ENCODE data around the gene CRADD.
"Not testable (repeated sequence)": the region's sequence is repeated elsewhere in the genome, so short reads cannot be mapped to it uniquely, and the experiment has no call there.

CRADD gene

DNA sequence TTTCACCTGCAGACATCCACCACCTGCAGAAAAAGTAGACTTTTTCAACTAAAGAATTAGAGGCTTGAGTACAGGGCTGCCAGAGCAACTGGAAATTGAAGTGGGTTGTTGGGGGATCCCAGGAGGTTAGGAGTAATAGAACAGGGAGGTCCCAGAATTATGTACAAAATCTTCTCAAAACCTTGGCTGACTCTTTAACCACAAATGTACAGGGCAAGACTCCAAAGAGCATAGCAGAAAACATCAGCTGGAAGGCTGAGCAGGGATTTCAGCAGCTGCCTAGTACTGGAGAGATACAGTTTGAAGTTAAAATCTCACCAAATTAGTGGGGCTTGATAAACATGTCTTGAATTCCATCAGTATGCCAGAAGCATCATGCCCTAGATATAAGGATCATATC is 191.6 kb downstream of the CRADD start:
- no peak for DNase-seq

- DNase-seq, result no peak
These were observed 193.0 kb downstream of the CRADD start for GRCh38 chr12:93870020-93870795.

- not testable (repeated sequence) for DNase-seq
These were observed 194.4 kb downstream of the CRADD start for GRCh38 chr12:93871566-93871965.

DNA sequence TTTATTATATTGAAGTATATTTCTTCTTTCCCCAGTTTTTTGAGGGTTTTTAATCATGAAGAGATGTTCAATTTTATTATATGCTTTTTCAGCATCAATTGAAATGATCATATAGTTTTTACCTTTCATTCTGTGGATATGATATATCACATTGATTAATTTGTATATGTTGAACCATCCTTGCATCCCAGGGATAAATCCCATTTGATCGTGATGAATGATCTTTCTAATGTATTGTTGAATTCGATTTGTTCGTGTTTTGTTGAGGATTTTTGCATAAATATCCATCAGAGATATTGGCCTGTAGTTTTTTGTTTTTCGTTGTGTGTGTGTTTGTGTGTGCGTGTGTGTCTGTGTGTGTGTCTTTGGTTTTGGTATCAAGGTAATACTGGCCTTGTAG is 196.4 kb downstream of the CRADD start:
- DNase-seq, result no peak

DNA sequence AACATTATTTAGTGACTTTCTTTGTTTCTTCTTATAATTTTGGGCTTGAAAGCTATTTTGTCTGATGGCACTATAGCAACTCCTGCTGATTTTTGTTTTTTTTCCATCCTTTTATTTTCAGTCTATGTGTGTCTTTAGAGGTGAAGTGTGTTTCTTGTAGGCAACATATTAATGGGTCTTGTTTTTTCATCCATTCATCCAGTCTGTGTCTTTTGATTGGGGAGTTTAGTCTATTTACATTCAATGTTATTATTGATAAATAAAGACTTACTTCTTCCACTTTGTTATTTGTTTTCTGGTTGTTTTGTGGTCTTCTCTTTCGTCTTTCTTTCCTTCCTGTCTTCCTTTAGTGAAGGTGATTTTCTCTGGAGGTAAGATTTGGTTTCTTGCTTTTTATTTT is 198.0 kb downstream of the CRADD start:
- no peak for DNase-seq

- DNase-seq, result no peak
These were observed 199.2 kb downstream of the CRADD start for GRCh38 chr12:93876360-93876759.

DNA sequence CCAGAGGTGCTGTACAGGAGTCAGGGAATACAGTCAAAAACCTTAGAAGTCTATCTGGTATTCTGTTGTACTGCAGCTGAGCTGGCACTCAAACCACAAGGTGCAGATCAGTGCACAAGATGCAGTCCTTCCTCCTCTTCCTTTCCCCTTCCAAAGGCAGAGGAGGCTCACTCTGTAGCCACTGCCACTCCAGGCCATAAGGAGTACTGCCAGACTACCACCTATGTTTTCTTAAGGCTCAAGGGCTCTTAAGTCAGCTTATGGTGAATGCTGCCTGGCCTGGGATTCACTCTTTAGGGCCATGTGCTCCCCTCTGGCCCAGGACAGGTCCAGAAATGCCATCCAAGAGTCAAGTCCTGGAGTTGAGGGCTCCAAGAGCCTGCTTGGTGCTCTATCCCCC is 200.3 kb downstream of the CRADD start:
- no peak for DNase-seq

GRCh38 chr12:93879476-93880421 is 202.6 kb downstream of the CRADD start:
- DNase-seq, result no peak

GRCh38 chr12:93880853-93881522 is 203.8 kb downstream of the CRADD start:
- DNase-seq, result no peak

DNA sequence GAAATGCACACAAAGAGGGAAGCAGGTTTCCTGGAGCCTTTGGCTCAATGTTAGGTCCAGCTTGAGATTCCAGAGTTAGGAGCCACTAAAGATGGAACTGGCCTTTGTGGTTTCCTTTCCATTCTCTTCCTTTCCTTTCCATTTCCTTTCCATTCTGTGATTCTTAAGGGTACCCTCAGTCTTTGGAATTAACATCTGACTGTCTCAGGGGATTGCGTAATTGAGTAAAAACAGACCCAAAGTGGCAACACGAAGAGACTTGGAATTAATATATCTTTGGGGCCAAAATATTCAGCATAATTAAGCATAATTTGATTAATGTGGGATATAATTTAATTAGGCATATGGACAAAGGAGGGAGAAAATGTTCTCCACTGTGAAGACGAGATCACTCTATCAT is 205.6 kb downstream of the CRADD start:
- DNase-seq, result no peak

DNA sequence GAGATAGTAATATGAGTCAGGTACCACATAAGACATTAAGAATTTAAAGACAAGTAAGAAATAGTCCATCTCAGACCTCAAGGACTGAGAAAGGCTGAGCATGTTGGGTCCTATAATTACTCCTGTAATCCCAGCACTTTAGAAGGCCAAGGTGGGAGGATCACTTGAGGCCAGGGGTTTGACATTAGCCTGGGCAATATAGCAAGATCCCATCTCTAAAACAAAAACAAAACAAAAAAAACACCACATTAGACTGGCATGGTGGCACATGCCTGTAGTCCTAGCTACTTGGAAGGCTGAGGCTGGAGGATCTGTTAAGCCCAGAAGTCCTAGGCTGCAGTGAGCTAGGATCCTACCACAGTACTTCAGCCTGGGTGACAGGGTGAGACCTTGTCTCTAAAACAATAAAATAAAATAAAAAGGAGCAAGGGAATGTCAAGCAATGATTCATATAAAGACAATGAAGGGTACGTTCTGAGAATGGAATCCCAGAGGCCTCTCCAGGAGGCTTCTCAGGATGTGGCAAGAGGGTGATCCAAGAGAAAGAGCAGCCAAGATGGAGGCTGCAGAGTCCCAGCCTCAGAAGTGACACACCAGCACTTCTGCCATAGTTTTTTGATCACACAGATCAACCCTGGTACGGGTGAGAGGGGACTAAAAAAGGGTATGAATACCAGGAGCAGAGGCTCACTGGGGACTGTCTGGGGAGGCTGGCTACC is 206.4 kb downstream of the CRADD start:
- DNase-seq, result no peak

- DNase-seq, result no peak
These were observed 207.8 kb downstream of the CRADD start for GRCh38 chr12:93884794-93885460.

DNA sequence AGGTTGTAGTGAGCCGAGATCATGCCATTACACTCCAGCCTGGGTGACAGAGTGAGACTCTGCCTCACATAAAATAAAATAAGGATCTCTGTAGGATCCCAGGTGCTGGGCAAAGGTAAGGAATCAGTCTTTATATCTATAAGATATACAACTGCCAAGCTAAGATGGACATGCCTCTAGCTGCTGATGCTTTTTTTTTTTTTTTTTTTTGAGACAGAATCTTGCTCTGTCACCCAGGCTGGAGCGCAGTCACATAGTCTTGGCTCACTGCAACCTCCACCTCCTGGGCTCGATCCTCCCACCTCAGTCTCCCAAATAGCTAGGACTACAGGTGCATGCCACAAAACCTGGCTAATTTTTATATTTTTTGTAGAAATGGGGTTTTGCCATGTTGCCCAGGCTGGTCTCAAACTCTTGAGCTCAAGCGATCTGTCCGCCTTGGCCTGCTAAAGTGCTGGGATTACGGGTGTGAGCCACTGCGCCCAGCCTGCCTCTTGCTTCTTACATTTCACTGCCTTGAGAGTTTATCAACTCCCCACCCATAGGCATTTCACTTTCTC is 208.9 kb downstream of the CRADD start:
- DNase-seq, result not testable (repeated sequence)

DNA sequence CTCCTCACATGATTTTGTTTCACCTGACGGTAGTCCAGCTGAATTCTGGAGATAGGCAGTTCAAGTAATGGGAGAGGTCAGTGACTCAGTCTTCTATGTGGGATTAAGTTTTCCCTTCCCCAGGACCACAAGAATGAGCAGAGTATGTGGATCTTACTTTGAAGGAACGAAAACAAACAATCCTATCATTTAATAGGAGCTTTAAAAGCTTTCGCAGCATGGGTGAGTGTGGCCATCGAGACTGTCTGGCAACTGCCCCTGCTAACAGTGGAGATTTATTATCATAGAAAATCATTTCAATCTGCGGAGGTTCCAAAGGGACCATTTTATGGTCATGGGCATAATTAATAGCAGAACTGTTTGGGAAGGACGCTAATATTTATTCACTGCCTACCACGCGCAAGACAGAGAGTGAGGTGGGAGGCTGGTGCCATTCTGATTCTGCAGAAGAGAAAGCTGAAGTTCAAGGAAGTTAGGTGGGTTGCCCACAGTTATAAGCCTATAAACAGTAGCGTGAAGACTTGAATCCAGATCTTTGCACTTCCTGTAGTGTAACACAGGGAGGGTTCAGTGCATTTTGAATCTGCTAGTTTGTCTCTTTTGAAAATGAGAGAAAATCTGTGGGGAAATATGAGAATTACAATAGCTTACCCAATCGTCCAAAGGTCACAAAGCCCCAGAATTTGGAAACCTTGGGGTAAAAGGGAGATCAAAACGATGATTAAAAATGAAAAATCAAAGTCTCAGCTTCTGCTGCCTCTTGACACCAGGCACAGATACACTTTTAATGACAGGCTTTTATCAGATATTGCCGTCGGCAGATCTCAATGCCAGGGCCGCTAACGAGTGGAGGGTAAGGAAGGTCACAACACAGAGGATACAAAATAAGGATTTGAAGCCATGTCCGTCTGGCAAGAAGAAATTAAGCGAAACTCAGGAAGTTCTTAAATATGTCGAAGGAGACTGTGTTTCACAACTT is 209.6 kb downstream of the CRADD start:
- no peak for DNase-seq

DNA sequence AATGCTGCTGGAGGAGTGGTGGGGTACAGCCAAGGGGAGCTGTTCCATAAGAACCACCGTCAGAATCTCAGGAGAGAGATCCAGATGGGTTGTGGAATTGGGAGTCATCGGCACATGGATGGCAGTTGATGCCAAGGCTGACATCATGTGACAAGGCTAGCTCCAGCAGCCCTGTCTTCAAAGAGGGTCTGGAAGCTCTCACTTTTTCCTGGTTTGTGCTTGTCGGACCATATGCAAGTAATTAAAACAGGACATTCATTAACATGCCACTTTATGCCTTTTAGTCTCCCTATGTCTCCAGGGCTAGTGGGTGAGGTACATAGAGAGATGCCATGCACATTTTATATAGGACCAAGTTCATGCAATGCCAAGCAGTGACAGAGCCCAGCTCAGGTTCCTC is 211.8 kb downstream of the CRADD start:
- DNase-seq, result no peak

DNA sequence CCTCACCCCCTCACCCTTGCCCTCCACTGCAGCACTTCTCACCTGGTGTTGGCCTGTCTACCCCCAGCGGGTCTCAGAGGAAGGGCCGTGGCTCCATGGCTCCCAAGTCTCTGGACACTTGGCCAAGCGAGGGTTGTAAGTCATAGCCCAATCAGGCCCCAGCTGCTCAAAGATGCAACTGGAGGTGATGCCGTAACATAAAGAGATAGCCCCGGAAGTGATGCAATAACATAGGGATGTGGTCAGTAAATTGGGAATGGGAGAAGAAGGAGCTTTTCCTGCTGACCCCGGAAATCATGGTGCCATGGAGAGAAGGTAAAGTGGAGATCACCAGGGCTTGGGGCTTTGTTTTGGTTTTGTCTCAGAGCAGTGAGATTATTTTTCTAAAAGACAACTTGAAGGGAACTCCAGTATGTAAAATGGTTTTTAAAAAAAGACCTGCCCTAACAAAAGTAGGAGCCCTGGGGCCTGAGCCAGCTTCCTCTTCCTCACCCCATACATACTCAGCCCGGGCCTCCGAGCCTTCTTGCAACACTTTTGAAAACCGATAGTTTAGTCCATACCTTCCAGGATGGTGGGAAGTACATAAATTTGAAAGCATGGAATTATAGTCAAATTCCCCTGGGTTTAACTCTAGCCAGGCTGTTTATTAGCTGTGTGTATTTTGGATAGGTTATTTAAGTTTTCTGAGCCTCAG is 212.5 kb downstream of the CRADD start:
- no peak for DNase-seq

DNA sequence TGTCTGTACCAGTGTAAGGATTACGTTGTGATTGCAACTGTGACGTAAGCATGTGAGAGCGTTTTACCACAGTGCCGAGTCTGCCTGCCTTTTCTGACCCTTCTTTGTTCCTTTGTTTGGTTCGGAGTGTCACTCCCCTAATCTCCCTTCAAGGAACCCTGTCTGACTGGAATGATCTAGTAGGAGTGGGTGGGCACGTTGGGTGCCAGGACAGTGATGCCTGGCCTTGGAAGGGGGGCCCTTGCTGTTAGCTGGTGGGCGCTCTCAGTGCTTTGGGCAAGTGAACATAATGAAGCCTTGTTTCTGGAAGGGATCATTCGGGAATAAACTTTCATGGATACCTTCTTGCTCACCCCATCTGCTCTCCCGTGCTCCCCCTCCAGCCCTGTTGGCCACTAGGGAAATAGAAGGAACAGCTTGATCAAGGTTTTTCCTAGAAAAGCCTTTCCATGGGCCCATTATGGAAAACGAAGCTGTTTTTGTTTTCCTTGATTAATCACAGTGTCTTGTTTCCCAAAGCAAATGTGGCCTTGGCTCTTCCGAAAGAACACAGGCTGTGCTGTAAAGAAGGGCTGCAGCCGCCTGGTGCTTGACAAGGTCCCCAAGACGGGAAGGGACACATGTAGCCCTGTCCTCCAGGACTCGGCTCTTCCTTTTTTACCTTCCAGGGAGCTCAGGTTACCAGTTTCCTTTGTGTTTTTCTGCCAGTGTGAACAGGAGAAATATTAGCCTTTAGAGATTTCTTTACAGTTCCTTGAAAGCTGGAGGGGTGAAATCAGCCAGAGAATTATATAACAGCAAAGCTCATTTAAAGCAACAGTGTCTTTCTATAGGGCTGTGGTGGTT is 215.5 kb downstream of the CRADD start:
- DNase-seq, result peak in 13 of 51 donors; percentile 1 to 44 (median 13)
